IPS-18a (cell line): ENCODE measurements around the gene SEPTIN3.

ENCODE experiments used
- H3K27ac ChIP-seq: one replicate; pipeline ENCODE4 v1.5.1; 2013; ENCODE audit warnings: low read length
- H3K27me3 ChIP-seq: one replicate; pipeline ENCODE4 v1.6.1; 2013; ENCODE audit warnings: mild to moderate bottlenecking, low read length; ENCODE audit not compliant: control insufficient read depth, insufficient read depth
- H3K36me3 ChIP-seq: one replicate; pipeline ENCODE4 v1.6.1; 2013; ENCODE audit warnings: low read depth, low read length; ENCODE audit not compliant: control insufficient read depth
- H3K4me1 ChIP-seq: one replicate; pipeline ENCODE4 v1.6.1; 2013; ENCODE audit warnings: low read depth, low read length; ENCODE audit not compliant: control insufficient read depth
- H3K4me3 ChIP-seq: one replicate; pipeline ENCODE4 v1.5.1; 2013; ENCODE audit warnings: low read length
- H3K9ac ChIP-seq: one replicate; pipeline ENCODE4 v1.6.1; 2013; ENCODE audit warnings: mild to moderate bottlenecking, low read length, moderate library complexity
- H3K9me3 ChIP-seq: one replicate; pipeline ENCODE4 v1.6.1; 2013; ENCODE audit warnings: low read depth, low read length; ENCODE audit not compliant: control insufficient read depth

SEPTIN3 gene

GRCh38 chr22:41932353-41932752 is 36.9 kb upstream of the SEPTIN3 start:
- Histone ChIP-seq H3K4me3 (no peak overlapping the region), H3K27ac (no peak overlapping the region), H3K9ac (no peak overlapping the region), H3K9me3 (no peaks in the 10 kb centered on the region), H3K4me1 (no peaks in the 10 kb centered on the region), H3K36me3 (peaks cover 3% of the 10 kb centered on the region), H3K27me3 (peaks cover 22% of the 10 kb centered on the region)

- Histone ChIP-seq H3K36me3 (peaks cover 5% of the 10 kb centered on the region), H3K4me1 (no peaks in the 10 kb centered on the region), H3K27me3 (peaks cover 9% of the 10 kb centered on the region), H3K9ac (no peak overlapping the region), H3K27ac (no peak overlapping the region), H3K4me3 (no peak overlapping the region), H3K9me3 (no peaks in the 10 kb centered on the region)
These were observed 35.6 kb upstream of the SEPTIN3 start for GRCh38 chr22:41933411-41934177.

DNA sequence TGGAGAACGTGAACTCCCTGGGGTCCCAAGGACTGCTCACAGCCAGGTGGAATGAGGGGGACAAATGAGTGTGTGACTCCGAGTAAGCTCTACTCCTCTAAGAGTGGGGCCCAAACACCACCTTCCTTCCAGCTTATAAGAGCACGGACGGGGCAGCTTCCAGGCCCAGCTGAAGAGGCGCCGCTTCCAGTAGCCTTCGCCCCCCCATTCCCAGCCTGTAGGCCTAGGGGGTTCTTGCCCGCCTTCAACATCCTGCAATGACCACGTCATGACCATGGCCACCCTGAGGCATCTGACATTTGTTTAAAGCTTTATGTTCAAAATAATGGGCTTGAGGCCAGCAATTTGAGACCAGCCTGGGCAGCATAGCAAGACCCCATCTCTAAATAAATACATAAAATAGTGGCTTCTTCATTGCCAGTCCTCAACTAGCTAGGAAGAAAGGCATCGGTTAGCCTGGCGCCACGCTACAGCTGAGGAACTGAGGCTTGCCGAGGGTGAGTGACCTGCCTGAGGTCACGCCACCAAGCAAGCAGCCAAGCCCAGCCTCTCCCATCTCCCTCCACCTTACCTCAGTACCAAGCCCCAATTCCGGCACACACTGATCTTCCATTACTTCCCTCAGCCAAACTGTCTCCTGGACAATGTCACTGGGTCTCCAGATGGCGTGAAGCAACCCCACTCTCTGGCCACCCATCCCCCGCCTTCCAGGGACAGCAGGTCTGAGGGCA is 34.8 kb upstream of the SEPTIN3 start:
- no peaks in the 10 kb centered on the region for H3K9me3 ChIP-seq
- H3K4me1 ChIP-seq = no peaks in the 10 kb centered on the region
- H3K27ac ChIP-seq = no peak overlapping the region
- no peak overlapping the region for H3K9ac ChIP-seq
- H3K36me3 ChIP-seq = peaks cover 14% of the 10 kb centered on the region
- peaks cover 2% of the 10 kb centered on the region for H3K27me3 ChIP-seq
- no peak overlapping the region for H3K4me3 ChIP-seq

DNA sequence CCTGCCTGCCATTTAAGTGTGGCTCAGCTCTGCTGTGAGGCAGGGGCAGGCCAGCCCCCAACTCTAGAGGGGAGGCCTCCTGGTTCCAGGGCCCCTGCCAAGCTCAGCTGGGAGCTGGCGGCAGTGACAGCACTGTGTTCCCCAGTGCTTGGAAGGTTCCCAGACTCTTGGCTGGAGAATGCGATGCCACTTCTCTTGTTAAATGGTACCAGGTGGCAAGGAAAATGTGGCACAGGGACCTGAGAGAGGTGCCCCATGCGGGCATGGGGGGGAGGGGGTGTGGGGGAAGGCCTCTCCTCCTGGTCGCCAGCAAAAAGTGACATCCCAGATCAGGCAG is 34.3 kb upstream of the SEPTIN3 start:
- Histone ChIP-seq H3K4me3 (no peak overlapping the region), H3K36me3 (peaks cover 14% of the 10 kb centered on the region), H3K9me3 (no peaks in the 10 kb centered on the region), H3K27me3 (no peaks in the 10 kb centered on the region), H3K9ac (no peak overlapping the region), H3K27ac (no peak overlapping the region), H3K4me1 (no peaks in the 10 kb centered on the region)

DNA sequence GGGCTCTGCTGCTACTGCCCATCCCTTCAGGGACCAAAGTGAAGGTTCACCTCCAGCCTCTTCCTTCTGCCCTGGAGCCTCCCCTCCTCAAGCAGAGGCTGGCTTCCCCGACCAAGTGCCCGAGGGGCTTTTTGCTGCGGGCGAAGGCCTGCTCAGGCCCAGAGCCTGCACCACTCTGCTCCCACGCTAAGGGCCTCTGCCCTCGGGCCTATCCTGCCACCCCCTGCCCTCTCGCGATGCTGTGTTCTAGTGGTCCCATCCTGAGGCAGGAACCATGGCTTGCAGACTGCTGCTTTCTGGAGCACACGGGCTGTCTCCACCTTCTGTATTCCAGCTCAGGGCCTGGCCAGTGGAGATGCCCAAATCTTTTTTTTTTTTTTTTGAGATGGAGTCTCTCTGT is 33.7 kb upstream of the SEPTIN3 start:
- Histone ChIP-seq H3K27me3 (no peaks in the 10 kb centered on the region), H3K9ac (no peak overlapping the region), H3K4me1 (no peaks in the 10 kb centered on the region), H3K4me3 (no peak overlapping the region), H3K9me3 (no peaks in the 10 kb centered on the region), H3K27ac (no peak overlapping the region), H3K36me3 (peaks cover 15% of the 10 kb centered on the region)

GRCh38 chr22:41936894-41937169 is 32.4 kb upstream of the SEPTIN3 start:
- Histone ChIP-seq H3K9ac (no peak overlapping the region), H3K36me3 (peaks cover 22% of the 10 kb centered on the region), H3K4me3 (no peak overlapping the region), H3K9me3 (no peaks in the 10 kb centered on the region), H3K27ac (no peak overlapping the region), H3K4me1 (no peaks in the 10 kb centered on the region), H3K27me3 (no peaks in the 10 kb centered on the region)

DNA sequence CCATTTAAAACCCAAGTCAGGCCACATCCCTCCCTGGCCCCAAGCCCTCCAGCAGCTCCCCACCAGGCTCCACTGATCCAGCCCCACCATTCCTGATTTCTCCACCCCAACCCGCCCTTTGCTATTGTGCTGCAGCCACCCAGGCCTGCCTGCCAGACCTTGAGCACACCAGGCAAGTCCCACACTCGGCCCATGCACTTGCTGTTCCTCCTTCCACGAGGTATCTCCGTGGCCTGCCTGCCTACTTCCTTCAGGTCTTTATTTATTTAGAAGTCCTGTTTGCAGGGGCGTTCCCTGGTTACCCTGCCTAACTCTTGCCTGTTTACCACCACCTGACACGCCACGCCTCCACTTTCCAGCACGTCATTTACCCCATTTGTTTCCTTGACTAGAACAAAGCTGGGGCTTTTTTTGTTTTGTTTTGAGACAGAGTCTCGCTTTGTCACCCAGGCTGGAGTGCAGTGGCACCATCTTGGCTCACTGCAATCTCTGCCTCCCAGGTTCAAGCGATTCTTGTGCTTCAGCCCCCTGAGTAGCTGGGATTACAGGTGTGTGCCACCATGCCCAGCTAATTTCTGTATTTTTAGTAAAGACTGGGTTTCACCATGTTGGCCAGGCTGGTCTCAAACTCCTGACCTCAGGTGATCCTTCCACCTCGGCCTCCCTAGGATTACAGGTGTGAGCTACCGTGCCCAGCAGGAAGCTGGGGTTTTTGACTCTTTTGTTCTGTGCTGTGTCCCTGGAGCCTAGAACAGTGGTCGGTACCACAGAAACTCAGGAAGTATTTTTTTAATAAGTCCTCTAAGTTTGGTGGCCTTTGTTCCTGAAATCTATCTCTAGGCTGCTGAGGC is 29.0 kb upstream of the SEPTIN3 start:
- Histone ChIP-seq H3K27ac (no peak overlapping the region), H3K9me3 (no peaks in the 10 kb centered on the region), H3K27me3 (no peaks in the 10 kb centered on the region), H3K36me3 (peaks cover 44% of the 10 kb centered on the region), H3K4me3 (no peak overlapping the region), H3K4me1 (no peaks in the 10 kb centered on the region), H3K9ac (no peak overlapping the region)

DNA sequence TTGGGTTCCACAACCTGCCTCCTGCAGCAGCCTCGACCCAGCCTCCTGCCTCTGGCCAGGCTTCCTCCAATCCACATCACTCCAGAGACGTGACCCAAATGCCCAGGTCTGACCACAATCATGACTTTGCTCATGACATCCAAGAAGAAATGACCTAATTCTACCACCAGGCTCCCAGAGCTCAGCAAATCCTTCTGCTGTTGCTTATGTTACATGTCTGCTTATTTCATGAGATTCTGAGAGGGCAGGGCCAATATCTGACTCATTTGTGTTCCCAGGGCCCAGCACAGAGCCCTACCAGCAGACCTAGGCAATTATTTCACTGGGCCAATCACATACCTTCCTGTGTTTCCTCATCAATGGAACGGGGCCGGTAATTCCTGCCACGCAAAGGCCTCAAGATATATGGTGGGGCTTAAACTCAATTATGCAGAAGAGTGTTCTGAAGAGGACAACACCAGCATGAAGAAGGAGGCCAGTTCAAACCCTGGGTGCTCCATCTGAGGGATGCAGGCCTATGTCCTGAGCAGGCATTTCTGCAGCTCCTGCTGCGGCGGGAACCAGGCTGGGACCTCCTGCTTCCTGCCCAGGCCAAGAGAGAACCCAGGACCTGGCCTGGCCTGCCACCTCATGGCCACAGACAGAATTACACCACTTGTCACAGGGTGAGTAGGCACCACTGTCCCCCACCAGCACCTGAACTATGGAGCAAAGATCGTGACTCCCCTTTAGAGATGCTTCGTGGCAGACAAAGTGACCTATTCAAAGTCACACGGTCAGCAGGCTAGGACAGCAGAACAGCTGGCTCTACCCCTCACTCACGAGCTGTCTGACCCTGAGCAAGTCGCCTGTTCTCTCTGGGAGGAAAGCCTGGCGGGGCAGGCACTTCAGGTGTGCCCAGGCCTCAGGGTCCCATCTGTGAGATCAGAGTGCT is 28.1 kb upstream of the SEPTIN3 start:
- Histone ChIP-seq H3K27me3 (no peaks in the 10 kb centered on the region), H3K9me3 (no peaks in the 10 kb centered on the region), H3K27ac (no peak overlapping the region), H3K36me3 (peaks cover 44% of the 10 kb centered on the region), H3K4me1 (peaks cover 5% of the 10 kb centered on the region), H3K9ac (no peak overlapping the region), H3K4me3 (no peak overlapping the region)

DNA sequence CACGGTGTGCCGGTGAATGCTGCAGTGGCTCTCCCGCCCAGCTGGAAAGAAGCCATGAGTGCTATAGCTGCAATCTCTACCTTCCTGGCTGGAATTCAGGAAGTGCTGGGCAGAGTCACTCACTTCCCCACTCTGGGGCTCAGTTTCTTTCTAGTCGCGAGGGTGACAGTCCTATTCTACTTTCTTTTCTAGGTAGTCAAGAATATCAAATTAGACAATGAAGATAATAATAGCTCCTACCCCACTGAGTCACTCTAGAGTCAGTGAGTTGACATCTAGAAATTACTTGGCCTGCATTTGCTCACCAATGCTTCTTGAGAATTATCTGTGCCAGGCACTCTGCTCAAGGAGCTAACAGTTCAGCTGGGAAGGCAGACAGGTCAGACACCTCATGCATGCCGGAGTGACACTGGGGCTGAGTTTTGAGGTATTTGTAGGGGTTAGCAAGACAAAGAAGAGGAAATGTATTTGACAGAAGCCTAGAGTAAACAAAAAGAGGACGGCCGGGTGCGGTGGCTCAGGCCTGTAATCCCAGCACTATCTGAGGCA is 25.5 kb upstream of the SEPTIN3 start:
- Histone ChIP-seq H3K4me1 (peaks cover 5% of the 10 kb centered on the region), H3K9me3 (no peaks in the 10 kb centered on the region), H3K4me3 (no peak overlapping the region), H3K9ac (no peak overlapping the region), H3K27me3 (no peaks in the 10 kb centered on the region), H3K27ac (no peak overlapping the region), H3K36me3 (peaks cover 38% of the 10 kb centered on the region)

GRCh38 chr22:41946629-41947423 is 22.4 kb upstream of the SEPTIN3 start, which contains the start of gene CENPM:
TSS of gene CENPM (minus strand) at chr22:41947152. CDS start at chr22:41947076, 76 bp downstream.
- H3K36me3 ChIP-seq = peaks cover 22% of the 10 kb centered on the region
- peak within 1 kb of the TSS; percentile 85 for H3K9ac ChIP-seq
- H3K4me1 ChIP-seq = peaks cover 13% of the 10 kb centered on the region

More at GRCh38 chr22:41946629-41947423, 22.4 kb upstream of the SEPTIN3 start, which contains the start of gene CENPM:
- H3K9me3 ChIP-seq = no peaks in the 10 kb centered on the region
- H3K27me3 ChIP-seq = no peaks in the 10 kb centered on the region
- H3K27ac ChIP-seq = peak within 1 kb of the TSS; percentile 66
- H3K4me3 ChIP-seq = peak within 1 kb of the TSS; percentile 86
